ENCODE measurements around the gene VPS13C.

Gene VPS13C

GRCh38 chr15:62085740-62086139 is 25.5 kb upstream of the VPS13C start:
- H3K9me3 ChIP-seq: no peaks in the 10 kb centered on the region
- no peaks in the 10 kb centered on the region for H3K36me3 ChIP-seq
- H3K27ac ChIP-seq: no peak overlapping the region
- no peaks in the 10 kb centered on the region for H3K27me3 ChIP-seq
- no peak for TF ChIP-seq CTCF (IDR thresholded peaks at IDR 0.05)
- no peaks in the 10 kb centered on the region for H3K4me1 ChIP-seq (ENCODE audit: control insufficient read depth in 1 of 2, insufficient read depth in 1 of 2, low read depth in 1 of 2, low read length in 1 of 2)
- no peak overlapping the region for H3K4me3 ChIP-seq (ENCODE audit: low read depth in 1 of 2, low read length in 1 of 2)

GRCh38 chr15:62083194-62084154 is 23.2 kb upstream of the VPS13C start:
- H3K9me3 ChIP-seq: no peaks in the 10 kb centered on the region
- no peak overlapping the region for H3K27ac ChIP-seq
- no peak overlapping the region for H3K4me3 ChIP-seq (ENCODE audit: low read depth in 1 of 2, low read length in 1 of 2)
- no peak for TF ChIP-seq CTCF (IDR thresholded peaks at IDR 0.05)
- H3K27me3 ChIP-seq: no peaks in the 10 kb centered on the region
- H3K4me1 ChIP-seq (ENCODE audit: control insufficient read depth in 1 of 2, insufficient read depth in 1 of 2, low read depth in 1 of 2, low read length in 1 of 2): no peaks in the 10 kb centered on the region
- no peaks in the 10 kb centered on the region for H3K36me3 ChIP-seq

GRCh38 chr15:62079594-62079993 is 19.3 kb upstream of the VPS13C start:
- no peak overlapping the region for H3K4me3 ChIP-seq (ENCODE audit: low read depth in 1 of 2, low read length in 1 of 2)

GRCh38 chr15:62075595-62076277 is 15.5 kb upstream of the VPS13C start:
- Histone ChIP-seq H3K4me3 (ENCODE audit: low read depth in 1 of 2, low read length in 1 of 2) (no peak overlapping the region), H3K9me3 (no peaks in the 10 kb centered on the region)
- no peak for TF ChIP-seq CTCF (IDR thresholded peaks at IDR 0.05)

More at GRCh38 chr15:62079594-62079993, 19.3 kb upstream of the VPS13C start:
- no peak for TF ChIP-seq CTCF (IDR thresholded peaks at IDR 0.05)
- peaks cover 3 to 7% of the 10 kb centered on the region in 2 experiments for H3K4me1 ChIP-seq (ENCODE audit: control insufficient read depth in 1 of 2, insufficient read depth in 1 of 2, low read depth in 1 of 2, low read length in 1 of 2)
- no peak overlapping the region for H3K27ac ChIP-seq
- no peaks in the 10 kb centered on the region for H3K9me3 ChIP-seq
- no peaks in the 10 kb centered on the region for H3K36me3 ChIP-seq
- H3K27me3 ChIP-seq: no peaks in the 10 kb centered on the region

GRCh38 chr15:62071711-62072308 is 11.6 kb upstream of the VPS13C start:
- no peak overlapping the region for H3K4me3 ChIP-seq (ENCODE audit: low read depth in 1 of 2, low read length in 1 of 2)
- H3K27ac ChIP-seq: no peak overlapping the region
- peak; percentile 62 for TF ChIP-seq CTCF (IDR thresholded peaks at IDR 0.05)
- peaks cover 23 to 26% of the 10 kb centered on the region in 2 experiments for H3K4me1 ChIP-seq (ENCODE audit: control insufficient read depth in 1 of 2, insufficient read depth in 1 of 2, low read depth in 1 of 2, low read length in 1 of 2)
- H3K27me3 ChIP-seq: peaks cover 58% of the 10 kb centered on the region
- no peaks in the 10 kb centered on the region for H3K9me3 ChIP-seq
- no peaks in the 10 kb centered on the region for H3K36me3 ChIP-seq

More at GRCh38 chr15:62075595-62076277, 15.5 kb upstream of the VPS13C start:
- H3K4me1 ChIP-seq (ENCODE audit: control insufficient read depth in 1 of 2, insufficient read depth in 1 of 2, low read depth in 1 of 2, low read length in 1 of 2): peaks cover 3 to 7% of the 10 kb centered on the region in 2 experiments
- peaks cover 19% of the 10 kb centered on the region for H3K27me3 ChIP-seq
- H3K27ac ChIP-seq: no peak overlapping the region
- no peaks in the 10 kb centered on the region for H3K36me3 ChIP-seq
